Measurements from ENCODE around the gene FAM217A.

The FAM217A gene

DNA sequence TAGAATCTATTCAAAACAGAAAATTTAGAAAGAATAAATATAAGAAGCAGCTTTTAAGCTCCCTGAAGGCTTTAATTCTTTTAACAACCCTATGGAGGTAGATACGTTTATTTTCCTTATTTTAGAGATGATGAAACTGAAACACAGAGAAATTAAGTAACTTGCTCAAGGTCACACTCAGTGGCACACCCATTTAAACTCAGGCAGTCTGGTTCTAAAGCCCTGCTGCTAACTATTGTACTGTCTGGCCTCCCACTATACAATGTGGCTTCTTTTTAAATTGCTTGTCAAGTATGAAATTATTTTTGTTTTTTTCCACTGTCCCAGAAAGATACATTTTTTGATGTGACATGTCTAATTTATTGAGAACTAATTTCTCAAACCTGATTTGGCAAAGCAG lies 55.7 kb downstream of the FAM217A start:
- no peak for TF ChIP-seq EZH2 (IDR thresholded peaks at IDR 0.05; ENCODE audit: borderline replicate concordance, low read length)
- H3K27ac ChIP-seq (ENCODE audit: low read depth, low read length, poor library complexity, severe bottlenecking) = no peak overlapping the region
- no peak overlapping the region for H2AFZ ChIP-seq (ENCODE audit: low read length)
- no peaks in the 10 kb centered on the region for H3F3A ChIP-seq (ENCODE audit: insufficient read depth, low read length)
- no peaks in the 10 kb centered on the region for H3K9me2 ChIP-seq (ENCODE audit: low read depth, low read length)
- peaks cover 53% of the 10 kb centered on the region for H3K4me1 ChIP-seq (ENCODE audit: insufficient read depth, low read length, severe bottlenecking)
- no peaks in the 10 kb centered on the region for H3K27me3 ChIP-seq (ENCODE audit: insufficient read depth, low read length)
- no peaks in the 10 kb centered on the region for H3K9me3 ChIP-seq (ENCODE audit: low read length)
- H3K9ac ChIP-seq (ENCODE audit: low read length) = peak overlapping the region; percentile 85
- peak overlapping the region; percentile 94 for H3K4me3 ChIP-seq (ENCODE audit: low read depth, low read length, poor library complexity, severe bottlenecking)
- peaks cover 64% of the 10 kb centered on the region for H3K79me2 ChIP-seq (ENCODE audit: insufficient read depth, low read length)
- H3K36me3 ChIP-seq (ENCODE audit: insufficient read depth, low read length) = peaks cover 32% of the 10 kb centered on the region
- peak overlapping the region; percentile 90 for H3K4me2 ChIP-seq (ENCODE audit: low read length)
- no peaks in the 10 kb centered on the region for H4K20me1 ChIP-seq (ENCODE audit: insufficient read depth, low read length)

DNA sequence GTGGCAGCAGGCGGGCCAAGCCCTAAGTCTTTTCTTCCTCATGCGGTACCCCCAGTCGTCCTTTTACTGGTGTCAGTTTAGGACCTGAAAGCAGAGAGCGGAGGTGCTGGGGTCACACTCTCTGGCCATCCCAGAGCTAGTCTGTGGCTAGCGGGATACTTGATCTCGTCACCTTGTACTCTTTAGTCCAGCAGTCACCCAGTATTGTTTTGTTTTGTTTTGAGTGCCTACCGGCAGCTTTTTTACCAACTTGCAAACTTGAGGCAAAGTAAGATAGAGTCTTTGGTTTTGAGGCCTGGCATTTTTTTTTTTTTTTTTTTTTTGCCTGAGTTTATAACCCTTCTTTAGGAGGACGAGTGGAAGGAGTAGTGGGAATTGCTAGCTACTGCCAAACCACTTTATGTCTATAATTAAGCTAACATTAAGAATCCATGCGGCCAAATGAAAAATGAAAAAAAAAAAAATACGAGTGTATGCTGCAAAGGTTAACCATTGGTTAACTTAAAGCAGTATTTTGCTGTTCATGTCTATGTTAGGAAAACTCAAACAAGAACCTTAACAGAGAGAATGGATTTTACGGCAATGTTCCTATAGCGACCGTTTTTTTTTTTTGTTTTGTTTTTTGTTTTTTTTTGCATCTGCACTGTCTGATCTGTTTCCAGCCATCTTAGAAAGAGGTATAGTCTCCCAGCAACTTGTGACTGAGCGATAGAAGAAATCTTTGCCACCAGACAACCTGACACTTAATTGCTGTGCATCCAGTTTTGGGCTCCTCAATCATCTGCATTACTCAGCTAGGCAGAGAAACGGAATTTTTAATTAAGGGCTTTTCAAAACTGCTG lies 56.9 kb downstream of the FAM217A start:
- Histone ChIP-seq H2AFZ (ENCODE audit: low read length) (no peak overlapping the region), H3K27me3 (ENCODE audit: insufficient read depth, low read length) (no peaks in the 10 kb centered on the region), H3K4me1 (ENCODE audit: insufficient read depth, low read length, severe bottlenecking) (peaks cover 58% of the 10 kb centered on the region), H3K9me2 (ENCODE audit: low read depth, low read length) (no peaks in the 10 kb centered on the region), H3K79me2 (ENCODE audit: insufficient read depth, low read length) (peaks cover 60% of the 10 kb centered on the region), H3K9ac (ENCODE audit: low read length) (peak overlapping the region; percentile 85), H3K27ac (ENCODE audit: low read depth, low read length, poor library complexity, severe bottlenecking) (peak overlapping the region; percentile 84), H3K9me3 (ENCODE audit: low read length) (no peaks in the 10 kb centered on the region), H3K4me2 (ENCODE audit: low read length) (peak overlapping the region; percentile 90), H3K4me3 (ENCODE audit: low read depth, low read length, poor library complexity, severe bottlenecking) (peak overlapping the region; percentile 94), H4K20me1 (ENCODE audit: insufficient read depth, low read length) (no peaks in the 10 kb centered on the region), H3F3A (ENCODE audit: insufficient read depth, low read length) (no peaks in the 10 kb centered on the region), H3K36me3 (ENCODE audit: insufficient read depth, low read length) (peaks cover 25% of the 10 kb centered on the region; the same call in 1 of the 2 replicates)
- TF ChIP-seq, protein P1, sequence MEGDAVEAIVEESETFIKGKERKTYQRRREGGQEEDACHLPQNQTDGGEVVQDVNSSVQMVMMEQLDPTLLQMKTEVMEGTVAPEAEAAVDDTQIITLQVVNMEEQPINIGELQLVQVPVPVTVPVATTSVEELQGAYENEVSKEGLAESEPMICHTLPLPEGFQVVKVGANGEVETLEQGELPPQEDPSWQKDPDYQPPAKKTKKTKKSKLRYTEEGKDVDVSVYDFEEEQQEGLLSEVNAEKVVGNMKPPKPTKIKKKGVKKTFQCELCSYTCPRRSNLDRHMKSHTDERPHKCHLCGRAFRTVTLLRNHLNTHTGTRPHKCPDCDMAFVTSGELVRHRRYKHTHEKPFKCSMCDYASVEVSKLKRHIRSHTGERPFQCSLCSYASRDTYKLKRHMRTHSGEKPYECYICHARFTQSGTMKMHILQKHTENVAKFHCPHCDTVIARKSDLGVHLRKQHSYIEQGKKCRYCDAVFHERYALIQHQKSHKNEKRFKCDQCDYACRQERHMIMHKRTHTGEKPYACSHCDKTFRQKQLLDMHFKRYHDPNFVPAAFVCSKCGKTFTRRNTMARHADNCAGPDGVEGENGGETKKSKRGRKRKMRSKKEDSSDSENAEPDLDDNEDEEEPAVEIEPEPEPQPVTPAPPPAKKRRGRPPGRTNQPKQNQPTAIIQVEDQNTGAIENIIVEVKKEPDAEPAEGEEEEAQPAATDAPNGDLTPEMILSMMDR (IDR thresholded peaks at IDR 0.05; ENCODE audit: low read length) = peak; percentile 13; the same call in 1 of the 2 replicates
- TF ChIP-seq EZH2 (IDR thresholded peaks at IDR 0.05; ENCODE audit: borderline replicate concordance, low read length) = no peak

DNA sequence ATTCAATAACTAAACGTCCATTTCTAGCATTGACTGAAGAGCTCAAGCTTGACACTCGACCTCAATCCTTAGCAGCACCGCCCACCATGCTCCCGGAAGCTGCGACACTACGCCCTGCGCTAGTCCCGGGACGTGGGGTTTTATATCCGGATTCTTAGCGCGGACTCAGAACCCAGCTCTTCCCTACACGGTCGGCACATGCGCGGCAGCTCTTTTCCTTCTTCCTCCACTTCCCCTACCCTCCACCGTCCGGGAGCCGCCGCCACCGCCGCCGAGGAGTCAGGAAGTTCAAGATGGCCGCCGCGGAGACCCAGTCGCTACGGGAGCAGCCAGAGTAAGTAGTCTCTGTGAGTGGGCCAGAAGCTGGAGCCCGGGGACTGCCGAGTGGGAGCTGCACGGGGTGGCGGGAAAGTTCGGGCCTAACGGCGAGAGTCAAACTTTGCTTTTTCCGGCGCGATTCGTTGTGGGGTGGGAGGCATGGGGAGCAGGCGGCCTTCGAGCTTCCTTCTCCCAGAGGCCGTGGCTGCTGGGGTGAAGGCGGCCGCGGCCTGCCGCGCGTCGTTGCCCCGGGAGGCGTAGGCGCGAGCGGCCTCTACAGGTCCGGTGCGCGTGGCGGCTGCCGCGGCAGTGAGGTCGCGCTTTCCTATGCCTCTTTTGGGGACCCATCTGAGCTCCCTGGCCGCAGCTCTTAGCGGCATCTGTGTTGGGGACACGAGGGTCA lies 57.6 kb downstream of the FAM217A start:
- Histone ChIP-seq H2AFZ (ENCODE audit: low read length) (no peak overlapping the region), H3K27ac (ENCODE audit: low read depth, low read length, poor library complexity, severe bottlenecking) (peak overlapping the region; percentile 84), H3K9me2 (ENCODE audit: low read depth, low read length) (no peaks in the 10 kb centered on the region), H3K9ac (ENCODE audit: low read length) (peak overlapping the region; percentile 85), H3K4me2 (ENCODE audit: low read length) (peak overlapping the region; percentile 90), H3F3A (ENCODE audit: insufficient read depth, low read length) (no peaks in the 10 kb centered on the region), H3K4me3 (ENCODE audit: low read depth, low read length, poor library complexity, severe bottlenecking) (peak overlapping the region; percentile 94), H3K27me3 (ENCODE audit: insufficient read depth, low read length) (no peaks in the 10 kb centered on the region), H3K36me3 (ENCODE audit: insufficient read depth, low read length) (peaks cover 20% of the 10 kb centered on the region; the same call in 1 of the 2 replicates), H3K9me3 (ENCODE audit: low read length) (no peaks in the 10 kb centered on the region), H3K4me1 (ENCODE audit: insufficient read depth, low read length, severe bottlenecking) (peaks cover 61% of the 10 kb centered on the region), H3K79me2 (ENCODE audit: insufficient read depth, low read length) (peaks cover 59% of the 10 kb centered on the region), H4K20me1 (ENCODE audit: insufficient read depth, low read length) (no peaks in the 10 kb centered on the region)
- no peak for TF ChIP-seq EZH2 (IDR thresholded peaks at IDR 0.05; ENCODE audit: borderline replicate concordance, low read length)
- TF ChIP-seq, protein P1 (IDR thresholded peaks at IDR 0.05; ENCODE audit: low read length) = peak; percentile 51

Measured in OCI-LY1 (cell line).